H9 (cell line): ENCODE data around the gene KAZN. TPM values are rescaled to one million over a fixed set of nuclear protein-coding genes. Genes with fewer than 3 reads are reported as not detected.

Experiments
- DNase-seq: peaks from one replicate; pipeline ENCODE4 v3.0.0-alpha.2; 2017
- H2AFZ ChIP-seq: one replicate; pipeline ENCODE4 v1.6.1; 2013; ENCODE audit warnings: mild to moderate bottlenecking, low read length, control low read depth, moderate library complexity
- H2AK5ac ChIP-seq: 2 replicates; pipeline ENCODE4 v1.6.1; 2013; ENCODE audit warnings: low read length, control low read depth, mixed read lengths; ENCODE audit not compliant: insufficient read length
- H2BK120ac ChIP-seq: one replicate; pipeline ENCODE4 v1.6.1; 2013; ENCODE audit warnings: low read depth, mild to moderate bottlenecking, low read length, control low read depth, inconsistent platforms; ENCODE audit not compliant: poor library complexity, severe bottlenecking
- H2BK12ac ChIP-seq: 2 replicates; pipeline ENCODE4 v1.6.1; 2013; ENCODE audit warnings: low read length, control low read depth, mixed read lengths, low read depth; ENCODE audit not compliant: insufficient read length
- H2BK15ac ChIP-seq: 2 replicates; pipeline ENCODE4 v1.6.1; 2013; ENCODE audit warnings: low read depth, low read length, control low read depth
- H2BK20ac ChIP-seq: one replicate; pipeline ENCODE4 v1.6.1; 2013; ENCODE audit warnings: low read depth, mild to moderate bottlenecking, low read length, control low read depth, inconsistent platforms; ENCODE audit not compliant: poor library complexity, severe bottlenecking
- H2BK5ac ChIP-seq: 2 replicates; pipeline ENCODE4 v1.6.1; 2013; ENCODE audit warnings: low read length, control low read depth, mixed read lengths; ENCODE audit not compliant: insufficient read length
- H3K14ac ChIP-seq: 2 replicates; pipeline ENCODE4 v1.6.1; 2013; ENCODE audit warnings: low read length, control low read depth; ENCODE audit not compliant: insufficient read depth
- H3K18ac ChIP-seq: 2 replicates; pipeline ENCODE4 v1.6.1; 2013; ENCODE audit warnings: low read depth, mild to moderate bottlenecking, mixed read lengths, low read length, control low read depth; ENCODE audit not compliant: insufficient read length
- H3K23ac ChIP-seq: 2 replicates; pipeline ENCODE4 v1.6.1; 2013; ENCODE audit warnings: low read length, control low read depth, mixed read lengths, low read depth; ENCODE audit not compliant: insufficient read length
- H3K23me2 ChIP-seq: 2 replicates; pipeline ENCODE4 v1.6.1; 2013; ENCODE audit warnings: low read depth, mild to moderate bottlenecking, mixed read lengths, low read length, control low read depth; ENCODE audit not compliant: insufficient read length, poor library complexity, severe bottlenecking
- H3K27ac ChIP-seq: 2 replicates; pipeline ENCODE4 v1.5.1; 2013; ENCODE audit warnings: low read length, control low read depth, mixed read lengths, low read depth; ENCODE audit not compliant: insufficient read length
- H3K27me3 ChIP-seq: 2 replicates; pipeline ENCODE4 v1.6.1; 2013; ENCODE audit warnings: low read length, control low read depth, inconsistent platforms; ENCODE audit not compliant: insufficient read depth
- H3K4ac ChIP-seq: 2 replicates; pipeline ENCODE4 v1.6.1; 2013; ENCODE audit warnings: low read depth, mild to moderate bottlenecking, control low read depth, inconsistent platforms, low read length, moderate library complexity
- H3K4me1 ChIP-seq: 2 replicates; pipeline ENCODE4 v1.6.1; 2013; ENCODE audit warnings: low read length, control low read depth, inconsistent platforms; ENCODE audit not compliant: insufficient read depth
- H3K4me2 ChIP-seq: 2 replicates; pipeline ENCODE4 v1.6.1; 2013; ENCODE audit warnings: low read length, control low read depth, mixed read lengths; ENCODE audit not compliant: insufficient read length, insufficient read depth
- H3K56ac ChIP-seq: 2 replicates; pipeline ENCODE4 v1.6.1; 2013; ENCODE audit warnings: low read depth, mild to moderate bottlenecking, mixed read lengths, low read length, control low read depth; ENCODE audit not compliant: insufficient read length
- H3K79me1 ChIP-seq: 2 replicates; pipeline ENCODE4 v1.6.1; 2013; ENCODE audit warnings: low read depth, mild to moderate bottlenecking, moderate library complexity, low read length, control low read depth, inconsistent platforms; ENCODE audit not compliant: insufficient read depth, poor library complexity, severe bottlenecking
- H3K79me2 ChIP-seq: 2 replicates; pipeline ENCODE4 v1.6.1; 2013; ENCODE audit warnings: low read length, control low read depth, inconsistent platforms; ENCODE audit not compliant: insufficient read depth
- H3K9ac ChIP-seq: 2 replicates; pipeline ENCODE4 v1.6.1; 2013; ENCODE audit warnings: low read length, control low read depth, mixed read lengths; ENCODE audit not compliant: insufficient read length; ENCODE audit errors: extremely low read depth
- H3K9me3 ChIP-seq: one replicate; pipeline ENCODE4 v1.6.1; 2013; ENCODE audit warnings: low read depth, low read length, inconsistent platforms; ENCODE audit not compliant: control insufficient read depth
- H3T11ph ChIP-seq: one replicate; pipeline ENCODE4 v1.6.1; 2013; ENCODE audit warnings: mild to moderate bottlenecking, low read length, control low read depth, inconsistent platforms
- H4K20me1 ChIP-seq: one replicate; pipeline ENCODE4 v1.6.1; 2013; ENCODE audit not compliant: control insufficient read depth, insufficient read length, insufficient read depth
- H4K5ac ChIP-seq: 2 replicates; pipeline ENCODE4 v1.6.1; 2013; ENCODE audit warnings: low read depth, mild to moderate bottlenecking, mixed read lengths, low read length, control low read depth; ENCODE audit not compliant: insufficient read length
- H4K8ac ChIP-seq: replicated peaks from 2 replicates; pipeline ENCODE4 v1.6.1; 2013; ENCODE audit warnings: low read length, control low read depth, mixed read lengths, low read depth; ENCODE audit not compliant: insufficient read length
- H4K91ac ChIP-seq: 2 replicates; pipeline ENCODE4 v1.6.1; 2013; ENCODE audit warnings: low read depth, mild to moderate bottlenecking, moderate library complexity, mixed read lengths, low read length, control low read depth; ENCODE audit not compliant: insufficient read length
- H3K27ac Mint-ChIP-seq, 3 experiments: 2 replicates in 2 of 3; 3 replicates in 1 of 3; pipeline ENCODE4 v1.8.0; 2020 to 2021; ENCODE audit warnings: mixed read lengths in 3 of 3, mild to moderate bottlenecking in 1 of 3, moderate library complexity in 1 of 3
- H3K27me3 Mint-ChIP-seq: 2 replicates; pipeline ENCODE4 v1.8.0; 2021; ENCODE audit warnings: low read depth, mild to moderate bottlenecking, moderate library complexity, mixed read lengths
- H3K36me3 Mint-ChIP-seq, 3 experiments: 2 replicates in 2 of 3; 3 replicates in 1 of 3; pipeline ENCODE4 v1.8.0; 2020 to 2021; ENCODE audit warnings: low read depth in 3 of 3, mixed read lengths in 3 of 3; ENCODE audit not compliant: insufficient read depth in 1 of 3
- H3K4me1 Mint-ChIP-seq, 2 experiments: 2 replicates each; pipeline ENCODE4 v1.8.0; 2020; ENCODE audit warnings: mixed read lengths in 2 of 2
- H3K4me3 Mint-ChIP-seq, 2 experiments: 2 replicates in 1 of 2; 3 replicates in 1 of 2; pipeline ENCODE4 v1.8.0; 2020 to 2021; ENCODE audit warnings: mild to moderate bottlenecking in 2 of 2, mixed read lengths in 2 of 2, moderate library complexity in 1 of 2
- H3K9me3 Mint-ChIP-seq, 2 experiments: 2 replicates in 1 of 2; 3 replicates in 1 of 2; pipeline ENCODE4 v1.8.0; 2020; ENCODE audit warnings: mild to moderate bottlenecking in 2 of 2, mixed read lengths in 2 of 2, moderate library complexity in 1 of 2
- CTCF ChIP-seq: fragments of 200-600 bp; sonication (generic); conservative IDR thresholded peaks from 3 replicates; pipeline ENCODE4 v1.8.0; 2021; ENCODE audit warnings: antibody characterized with exemption, mild to moderate bottlenecking
- WGBS: extraction: QIAGEN DNeasy Blood & Tissue Kit; methylation state at CpG from one replicate; pipeline ENCODE4 v1.1.7; 2013; ENCODE audit warnings: missing lambda C conversion rate, low lambda C conversion rate, mixed read lengths; ENCODE audit not compliant: insufficient read length; ENCODE audit errors: extremely low coverage; 5-methylcytosine and 5-hydroxymethylcytosine counted together
- total RNA-seq: library from RNA; stranded (reverse); gene quantifications from 2 replicates; pipeline ENCODE4 v1.2.1, GENCODE V29; 2021

KAZN gene
- total RNA-seq, 1 experiment from 2014 or later: 7.6 TPM

GRCh38 chr1:14745001-14745720, 146.7 kb downstream of the KAZN start:
- Histone ChIP-seq H3K9ac (no peak overlapping the region), H2BK12ac (no peak overlapping the region), H3T11ph (no peak overlapping the region), H2BK5ac (no peak overlapping the region), H3K18ac (no peak overlapping the region), H3K23me2 (no peaks in the 10 kb centered on the region), H3K14ac (no peak overlapping the region), H4K91ac (no peak overlapping the region), H4K20me1 (no peaks in the 10 kb centered on the region), H2BK15ac (no peak overlapping the region), H3K27me3 (no peaks in the 10 kb centered on the region), H3K23ac (no peak overlapping the region), H2AK5ac (no peak overlapping the region), H3K79me1 (peaks cover 3% of the 10 kb centered on the region), H3K27ac (no peak overlapping the region), H3K9me3 (no peaks in the 10 kb centered on the region), H3K4ac (no peak overlapping the region), H3K56ac (no peak overlapping the region), H2BK120ac (no peak overlapping the region), H4K8ac (no peak overlapping the region), H3K79me2 (no peaks in the 10 kb centered on the region), H2BK20ac (no peak overlapping the region), H2AFZ (no peak overlapping the region), H3K4me1 (peaks cover 21% of the 10 kb centered on the region; the same call in 1 of the 2 replicates), H4K5ac (no peak overlapping the region), H3K4me2 (no peak overlapping the region)
- H3K36me3 Mint-ChIP-seq: peaks cover 0 to 2% (median 0%) of the 10 kb centered on the region in 3 experiments; a peak in 1 of 7 replicates
- no peak for DNase-seq
- H3K27ac Mint-ChIP-seq: peak overlapping the region in 1 of 3 experiments; percentile 28; a peak in 2 of 7 replicates
- peaks cover 40 to 46% of the 10 kb centered on the region in 2 experiments for H3K4me1 Mint-ChIP-seq
- no peaks in the 10 kb centered on the region for H3K9me3 Mint-ChIP-seq
- peaks cover 5% of the 10 kb centered on the region for H3K27me3 Mint-ChIP-seq
- no peak for TF ChIP-seq CTCF
- no CpG with 5 or more reads among the region's 9 CpGs for WGBS
- H3K4me3 Mint-ChIP-seq: no peak overlapping the region
